NCI-H1048 (cell line): ENCODE results near the gene PRKCE.

Experiments used
- DNase-seq: peaks from one replicate; lab custom pipeline; 2025; lab: John Stamatoyannopoulos, UW

The PRKCE gene

DNA sequence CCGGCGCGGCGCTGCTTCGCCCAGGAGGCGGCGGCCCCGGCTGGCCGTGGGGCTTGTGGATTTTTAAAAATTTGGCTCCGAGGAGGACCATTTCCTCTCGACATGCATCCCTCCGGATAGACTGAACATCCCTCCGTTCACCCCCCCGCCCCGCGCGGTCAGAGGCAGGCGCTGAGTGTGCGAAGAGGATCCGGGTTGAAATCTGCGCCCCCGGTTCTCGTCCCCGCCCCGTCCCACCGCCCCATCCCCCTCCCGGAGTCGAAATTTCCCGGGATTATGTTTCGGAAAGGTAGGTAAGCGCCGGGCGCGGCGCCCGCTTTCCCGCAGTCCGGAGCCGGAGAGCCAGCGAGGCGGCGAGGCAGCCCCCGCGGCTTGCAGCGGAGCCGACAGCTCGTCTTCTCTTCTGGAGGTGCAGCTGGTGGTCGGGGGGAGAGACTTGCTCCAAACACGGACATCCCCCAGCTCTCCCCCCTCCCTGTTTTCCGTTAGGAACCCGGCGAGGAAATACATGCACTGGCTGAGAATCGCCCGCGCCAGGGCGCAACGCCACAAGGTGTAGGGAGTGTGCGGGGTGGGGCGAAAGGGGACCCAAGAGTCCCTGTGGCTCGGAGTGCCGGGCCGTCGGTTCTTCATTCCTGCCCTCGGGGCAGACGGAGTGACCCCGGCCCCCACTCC lies at the start of gene PRKCE:
TSS of gene PRKCE (plus strand) at position 261 of the 675 bp plus-strand sequence.
- DNase-seq, result no peak

GRCh38 chr2:45602624-45603023 lies 48.9 kb upstream of the PRKCE start:
- no peak for DNase-seq

DNA sequence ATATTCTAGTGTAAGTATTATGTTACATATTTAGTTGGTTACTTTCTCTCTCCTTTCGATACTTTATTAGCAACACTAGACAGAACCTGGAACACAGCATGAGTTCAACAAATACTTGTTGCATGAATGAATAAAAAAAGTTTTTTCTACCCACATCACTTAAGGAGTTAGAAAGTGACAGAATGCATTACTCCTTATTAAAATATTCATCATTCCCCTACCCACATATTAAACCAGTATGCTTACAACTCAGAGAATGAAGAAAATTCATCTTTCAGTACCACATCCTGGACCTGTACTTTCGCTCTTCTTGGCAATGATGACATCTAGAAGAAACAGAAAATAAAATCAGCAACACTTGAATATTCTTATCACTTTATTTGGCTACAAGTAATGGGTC lies 46.4 kb upstream of the PRKCE start:
- no peak for DNase-seq

GRCh38 chr2:45606796-45607195 lies 44.7 kb upstream of the PRKCE start:
- no peak for DNase-seq

DNA sequence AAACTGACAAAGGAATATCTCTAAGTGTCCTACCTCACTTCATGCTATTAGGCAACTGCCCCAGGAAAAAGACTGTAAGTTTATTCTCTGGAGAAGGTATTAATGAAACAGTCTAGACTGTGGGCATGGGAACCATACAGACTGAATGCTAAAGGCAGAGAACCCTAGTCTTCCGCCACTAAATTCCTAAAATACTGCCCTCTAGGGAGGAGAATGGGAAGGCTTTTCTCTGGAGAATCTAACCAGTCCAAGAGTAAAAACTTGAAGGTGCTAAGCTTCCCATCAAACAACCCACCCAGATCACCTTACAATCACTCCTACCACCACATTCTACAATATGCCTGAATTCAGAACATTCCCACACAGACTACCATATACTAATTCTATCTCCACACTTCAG lies 43.8 kb upstream of the PRKCE start:
- DNase-seq, result no peak

- peak; percentile 33 for DNase-seq
These were observed 41.0 kb upstream of the PRKCE start for GRCh38 chr2:45610281-45611019.

DNA sequence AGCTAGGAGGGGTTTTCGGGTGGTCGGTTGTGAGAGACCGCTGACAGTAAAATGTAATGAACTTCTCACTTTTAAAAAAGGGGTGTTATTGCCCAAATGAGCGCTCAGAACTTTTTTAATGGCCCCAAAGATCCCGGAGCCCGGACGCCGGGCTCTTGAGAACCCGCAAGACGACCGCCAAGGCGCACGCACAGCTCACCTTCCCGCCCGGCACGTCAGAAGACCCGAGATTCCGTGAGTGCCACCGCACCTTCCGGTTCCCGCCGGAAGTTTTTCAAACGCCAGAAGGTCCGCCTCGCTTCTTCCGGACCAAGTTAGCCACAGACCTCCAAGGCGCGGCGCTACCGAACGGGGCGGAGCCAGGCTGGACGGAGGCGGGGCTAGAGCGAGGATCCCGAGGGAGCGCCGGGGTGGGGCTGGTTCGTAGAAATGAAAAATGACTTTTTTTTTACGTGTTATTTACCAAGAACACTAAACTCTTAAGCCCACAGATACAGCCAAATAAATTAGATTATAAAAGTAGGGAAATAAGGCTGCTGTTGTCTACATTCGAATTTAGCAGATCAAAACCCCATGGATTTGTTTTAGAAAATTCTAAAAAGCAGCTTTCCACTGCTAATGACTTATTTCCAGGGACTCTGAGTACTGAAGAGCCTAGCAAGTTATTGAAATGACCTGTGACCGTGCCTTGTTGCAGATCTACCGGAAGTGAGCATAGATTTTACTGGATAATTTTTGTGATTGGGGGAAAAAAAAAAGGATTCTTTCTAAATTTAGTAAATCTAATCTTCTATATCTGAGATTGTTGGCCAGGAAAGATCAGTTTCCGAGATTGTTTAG lies 40.2 kb upstream of the PRKCE start, which contains the start of gene SRBD1:
TSS of gene SRBD1 (minus strand) at position 248 of the 840 bp plus-strand sequence. CDS start 5,826 bp downstream, outside the sequence.
- peak; percentile 84 for DNase-seq

- DNase-seq, result no peak
These were observed 39.2 kb upstream of the PRKCE start for GRCh38 chr2:45612285-45612684.

- no peak for DNase-seq
These were observed 38.7 kb upstream of the PRKCE start for GRCh38 chr2:45612731-45613130.

DNA sequence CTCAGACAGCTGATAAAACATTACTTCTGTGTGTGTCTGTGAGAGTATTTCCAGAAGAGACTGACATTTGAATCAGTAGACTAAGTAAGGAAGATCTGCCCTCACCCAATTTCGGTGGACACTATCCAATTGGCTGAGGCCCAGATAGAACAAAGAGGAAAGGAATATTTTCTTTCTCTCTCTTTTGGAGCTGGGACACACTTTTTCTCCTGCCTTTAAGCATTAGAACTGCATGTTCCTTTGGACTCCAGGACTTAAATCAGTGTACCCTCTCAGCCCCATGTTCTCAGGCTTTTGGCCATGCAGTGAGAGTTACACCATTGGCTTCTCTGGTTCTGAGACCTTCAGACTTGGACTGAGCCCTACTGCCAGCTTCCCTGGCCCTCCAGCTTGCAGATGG lies 37.1 kb upstream of the PRKCE start:
- DNase-seq, result no peak

DNA sequence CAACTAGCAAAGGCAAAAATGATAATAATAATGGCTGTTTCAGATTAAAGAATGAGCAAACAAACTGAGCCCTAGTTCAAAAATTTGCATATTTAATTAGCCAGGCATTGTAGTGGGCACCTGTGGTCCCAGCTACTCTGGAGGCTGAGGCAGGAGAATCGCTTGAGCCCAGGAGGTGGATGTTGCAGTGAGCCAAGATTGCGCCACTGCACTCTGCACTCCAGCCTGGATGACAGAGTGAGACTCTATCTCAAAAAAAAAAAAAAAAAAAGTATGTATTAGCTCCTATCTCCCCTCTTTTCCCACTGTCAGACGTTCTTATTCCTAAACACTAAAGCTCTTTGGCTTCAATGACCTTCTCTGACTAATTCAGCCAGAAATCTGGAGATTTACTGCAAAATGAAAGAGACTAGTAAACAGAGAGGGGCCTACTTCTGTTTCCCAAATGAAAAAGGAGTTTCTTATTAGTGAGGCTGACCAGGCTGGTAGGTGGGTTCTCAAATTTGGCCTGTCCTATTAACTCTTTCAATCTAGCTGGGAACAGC lies 36.5 kb upstream of the PRKCE start:
- DNase-seq, result no peak

GRCh38 chr2:45616658-45617411 lies 34.6 kb upstream of the PRKCE start:
- no peak for DNase-seq

DNA sequence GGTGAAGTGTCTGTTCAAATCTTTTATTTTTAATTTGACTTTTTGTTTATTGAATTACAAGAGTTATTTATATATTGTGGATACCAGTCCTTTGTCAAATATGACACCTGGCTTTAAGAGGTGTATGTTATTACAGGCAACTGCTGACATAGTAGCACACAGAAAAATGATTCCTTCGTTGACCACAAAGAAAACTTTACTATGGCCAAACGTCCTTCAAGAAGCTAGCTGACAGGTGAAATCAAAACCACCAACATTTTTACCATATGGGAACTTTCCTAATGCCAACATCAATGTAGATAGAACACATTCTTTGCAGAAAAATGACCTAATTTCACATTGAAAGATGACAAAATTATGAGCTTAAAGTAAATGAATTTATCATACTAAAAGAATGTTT lies 34.0 kb upstream of the PRKCE start:
- DNase-seq, result no peak

DNA sequence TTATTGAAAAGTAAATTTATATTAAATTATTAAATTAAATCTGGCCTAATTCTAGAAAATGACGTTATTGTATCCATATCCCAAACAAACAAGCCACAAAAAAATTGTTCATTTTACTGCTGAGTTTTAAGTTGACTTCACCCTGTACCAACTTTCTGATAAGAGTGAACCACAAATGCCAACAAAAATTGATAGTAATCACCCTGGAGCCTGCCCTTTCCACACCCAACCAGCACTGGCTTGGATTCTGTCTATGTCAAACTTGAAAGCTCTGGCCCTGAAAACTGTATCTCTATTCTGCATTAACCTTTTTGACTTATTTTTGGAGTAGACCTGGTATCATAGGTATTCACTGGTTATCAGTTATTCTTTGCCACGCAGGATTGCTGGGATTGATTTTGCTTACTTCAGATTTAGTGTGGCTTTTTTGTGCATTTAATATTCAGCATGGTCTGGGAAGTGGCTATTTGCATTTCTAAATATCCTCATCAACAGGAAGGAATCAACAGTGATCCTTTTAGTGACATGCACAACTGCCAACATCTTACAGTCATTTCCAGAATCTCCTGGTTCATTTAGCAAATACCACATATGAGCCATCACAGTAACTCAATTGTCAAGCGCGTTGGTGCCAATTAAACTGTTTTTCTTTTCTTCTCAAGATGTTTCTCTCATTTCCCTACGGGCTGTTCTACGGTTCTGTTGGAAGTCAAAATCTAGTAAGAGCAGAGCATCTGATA lies 29.0 kb upstream of the PRKCE start:
- DNase-seq, result no peak

- DNase-seq, result no peak
These were observed 28.4 kb upstream of the PRKCE start for GRCh38 chr2:45623098-45623497.

DNA sequence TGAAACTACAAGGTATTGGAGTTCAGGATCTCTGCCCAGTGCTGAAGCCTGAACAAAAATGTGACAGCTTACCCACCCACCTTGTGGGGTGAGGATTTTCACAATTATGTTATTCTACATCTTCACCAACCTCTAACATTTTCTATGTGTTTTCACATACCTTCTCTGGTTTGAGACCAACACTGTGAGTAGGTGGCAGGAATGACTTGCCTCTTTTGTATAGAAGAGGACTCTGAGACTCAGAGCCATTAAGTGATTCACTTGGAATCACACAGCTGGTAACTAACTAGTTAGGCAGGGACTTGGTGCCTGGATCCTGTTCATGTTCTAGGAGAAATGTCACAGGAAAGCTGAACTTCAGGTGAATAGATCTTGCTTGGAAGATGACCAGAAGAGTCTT lies 25.7 kb upstream of the PRKCE start:
- no peak for DNase-seq

GRCh38 chr2:45626387-45627221 lies 24.9 kb upstream of the PRKCE start:
- no peak for DNase-seq

DNA sequence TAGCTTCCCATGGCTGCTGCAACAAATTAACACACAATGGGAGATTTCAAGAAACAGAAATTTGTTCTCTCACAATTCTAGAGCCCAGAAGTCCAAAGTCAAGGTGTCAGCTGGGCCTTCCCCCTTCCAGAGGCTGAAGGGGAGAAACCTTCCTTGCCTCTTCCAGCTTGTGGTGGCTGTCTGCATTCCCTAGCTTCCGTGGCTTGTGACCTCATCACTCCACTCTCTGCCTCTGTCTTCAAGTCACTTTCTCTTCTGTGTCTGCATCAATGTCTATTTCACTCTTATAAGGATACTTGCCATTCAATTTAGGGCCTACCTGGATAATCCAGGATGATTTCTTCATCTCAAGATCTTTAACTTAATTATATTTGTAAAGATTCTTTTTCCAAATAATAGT lies 23.6 kb upstream of the PRKCE start:
- no peak for DNase-seq

DNA sequence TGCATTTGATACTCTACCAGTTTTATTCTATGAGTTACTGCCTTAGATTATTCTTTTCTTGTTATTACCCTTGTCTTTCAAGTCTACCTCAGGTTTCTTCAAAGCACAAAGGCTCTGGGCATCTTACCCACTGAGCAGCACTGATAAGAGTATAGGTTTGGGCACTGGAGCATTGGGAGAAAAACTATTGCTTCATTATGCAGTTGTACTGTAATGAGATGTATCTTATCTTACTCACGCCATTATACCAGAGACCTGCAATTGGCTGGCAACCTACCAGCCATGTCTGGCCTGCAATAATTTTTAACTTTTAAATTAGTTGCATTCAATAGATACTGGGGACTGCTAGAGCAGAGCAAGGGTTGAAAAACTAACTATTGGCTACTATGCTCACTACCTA lies 21.5 kb upstream of the PRKCE start:
- no peak for DNase-seq

GRCh38 chr2:45631319-45631718 lies 20.2 kb upstream of the PRKCE start:
- DNase-seq, result no peak
